ENCODE data around the gene SIGMAR1.

The SIGMAR1 gene

GRCh38 chr9:34606190-34606589 lies 31.4 kb downstream of the SIGMAR1 start:
- no peak for DNase-seq

- DNase-seq, result peak in 49 of 51 donors; percentile 18 to 91 (median 70)
Measured at GRCh38 chr9:34603610-34604231, 33.9 kb downstream of the SIGMAR1 start.

- no peak for DNase-seq
Measured at GRCh38 chr9:34601937-34602573, 35.5 kb downstream of the SIGMAR1 start.

GRCh38 chr9:34600908-34601307 lies 36.7 kb downstream of the SIGMAR1 start:
- peak in 1 of 51 donors; percentile 10 for DNase-seq

- no peak for DNase-seq
Measured at GRCh38 chr9:34599546-34599945, 38.0 kb downstream of the SIGMAR1 start.

- peak in 3 of 51 donors; percentile 17 to 19 (median 17) for DNase-seq
Measured at GRCh38 chr9:34594177-34594576, 43.4 kb downstream of the SIGMAR1 start.

- DNase-seq, result peak in 40 of 51 donors; percentile 8 to 82 (median 60)
Measured at GRCh38 chr9:34592895-34593601, 44.5 kb downstream of the SIGMAR1 start.

- DNase-seq, result peak in 1 of 51 donors; percentile 16
Measured at GRCh38 chr9:34591917-34592866, 45.4 kb downstream of the SIGMAR1 start.

- DNase-seq, result peak in 49 of 51 donors; percentile 35 to 92 (median 78)
Measured at GRCh38 chr9:34591248-34591916, 46.2 kb downstream of the SIGMAR1 start.

GRCh38 chr9:34590381-34591247 lies 47.0 kb downstream of the SIGMAR1 start:
- DNase-seq, result peak in 4 of 51 donors; percentile 36 to 60 (median 52)

GRCh38 chr9:34589636-34590380 lies 47.8 kb downstream of the SIGMAR1 start, which contains the start of gene CNTFR:
TSS of gene CNTFR (minus strand) at chr9:34589724. CDS start at chr9:34568981, 20,743 bp downstream.
- peak in 48 of 51 donors; percentile 16 to 84 (median 66) for DNase-seq

- peak in 19 of 51 donors; percentile 13 to 51 (median 30) for DNase-seq
Measured at GRCh38 chr9:34588671-34589635, 48.6 kb downstream of the SIGMAR1 start.

- DNase-seq, result no peak
Measured at GRCh38 chr9:34587271-34587670, 50.3 kb downstream of the SIGMAR1 start.

- DNase-seq, result no peak
Measured at GRCh38 chr9:34585946-34586669, 51.5 kb downstream of the SIGMAR1 start.

- no peak for DNase-seq
Measured at GRCh38 chr9:34584970-34585369, 52.6 kb downstream of the SIGMAR1 start.

Measured in hypothalamus (tissue), 51 donors.